ENCODE measurements around the gene AFTPH.

Gene AFTPH

DNA sequence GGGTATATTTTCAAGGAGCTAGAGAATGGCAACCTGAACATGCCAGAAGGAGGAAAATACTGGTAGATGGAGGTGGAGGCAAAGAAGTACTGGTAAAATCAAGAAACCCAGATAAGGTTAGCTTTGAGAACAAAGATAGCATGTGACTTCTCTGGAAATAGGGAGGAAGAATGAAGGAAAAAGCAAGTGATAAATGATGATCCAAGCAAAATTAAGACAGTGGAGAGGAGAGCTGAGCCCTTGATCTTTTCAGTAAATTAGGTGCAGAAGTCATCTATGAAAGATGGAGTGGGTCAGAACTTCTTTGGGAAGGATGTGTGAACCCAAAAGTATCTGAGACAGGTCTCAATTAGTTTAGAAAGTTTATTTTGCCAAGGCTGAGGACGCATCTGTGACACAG, 25.7 kb upstream of the AFTPH start:
- no peak for TF ChIP-seq CREB1 (IDR thresholded peaks at IDR 0.05; ENCODE audit: low read depth)
- no peak for TF ChIP-seq NFIC (IDR thresholded peaks at IDR 0.05)
- no peak for TF ChIP-seq TCF12 (IDR thresholded peaks at IDR 0.05; ENCODE audit: low read depth)
- no peak for TF ChIP-seq TEAD4 (IDR thresholded peaks at IDR 0.05)
- no peak for TF ChIP-seq RAD21 (IDR thresholded peaks at IDR 0.05; ENCODE audit: low read depth)
- TF ChIP-seq EGR1 (IDR thresholded peaks at IDR 0.05), result no peak

DNA sequence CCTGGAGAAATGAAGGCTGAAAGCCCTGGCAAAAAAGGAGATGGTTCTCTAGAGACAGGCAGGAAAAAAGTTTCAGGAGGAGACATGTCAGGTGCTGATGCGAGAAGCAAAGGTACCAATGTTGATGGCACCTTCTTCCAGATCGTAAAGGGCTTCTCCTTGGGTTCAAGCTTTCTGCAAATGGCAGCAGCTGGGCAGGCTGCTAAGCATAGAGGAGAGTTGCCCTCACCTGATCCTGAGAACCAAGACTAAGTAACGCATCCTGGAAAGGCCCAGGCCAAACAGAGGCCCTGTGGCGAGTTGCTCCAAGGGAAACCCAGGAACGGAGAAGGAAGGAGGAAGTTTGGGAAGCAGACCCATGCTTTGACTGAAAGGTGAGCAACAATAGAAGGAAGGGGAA, 23.6 kb upstream of the AFTPH start:
- no peak for TF ChIP-seq TCF12 (IDR thresholded peaks at IDR 0.05; ENCODE audit: low read depth)
- no peak for TF ChIP-seq EP300 (IDR thresholded peaks at IDR 0.05; ENCODE audit: borderline replicate concordance)
- TF ChIP-seq YY1 (IDR thresholded peaks at IDR 0.05; ENCODE audit: low read depth), result no peak
- TF ChIP-seq FOXM1 (IDR thresholded peaks at IDR 0.05; ENCODE audit: borderline replicate concordance, low read depth), result no peak
- TF ChIP-seq TEAD4 (IDR thresholded peaks at IDR 0.05), result no peak
- TF ChIP-seq, protein P1, sequence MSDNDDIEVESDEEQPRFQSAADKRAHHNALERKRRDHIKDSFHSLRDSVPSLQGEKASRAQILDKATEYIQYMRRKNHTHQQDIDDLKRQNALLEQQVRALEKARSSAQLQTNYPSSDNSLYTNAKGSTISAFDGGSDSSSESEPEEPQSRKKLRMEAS (IDR thresholded peaks at IDR 0.05), result no peak
- TF ChIP-seq ZBTB7A (IDR thresholded peaks at IDR 0.05; ENCODE audit: low read depth), result no peak
- no peak for TF ChIP-seq RAD21 (IDR thresholded peaks at IDR 0.05; ENCODE audit: low read depth)

DNA sequence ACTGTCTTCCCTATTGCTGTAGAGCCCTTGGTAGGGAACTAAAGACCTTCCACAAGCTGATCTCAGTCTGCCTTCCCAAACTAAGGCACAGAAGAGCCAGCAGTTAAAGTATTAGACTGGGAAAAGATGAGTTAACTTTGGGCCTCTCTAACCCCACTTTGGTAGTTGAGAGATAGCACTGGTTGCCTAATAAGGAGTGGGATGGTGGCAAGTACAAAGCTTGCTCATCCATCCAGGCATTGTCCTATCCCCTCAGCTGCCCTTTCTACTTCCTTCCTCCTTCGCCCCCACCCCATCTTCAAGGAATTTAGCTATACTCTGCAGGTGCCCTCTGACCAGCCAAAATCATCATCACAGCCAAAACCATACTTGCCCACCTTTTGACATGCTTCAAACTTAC, 22.2 kb upstream of the AFTPH start:
- TF ChIP-seq CREB1 (IDR thresholded peaks at IDR 0.05; ENCODE audit: low read depth) (no peak), ZBTB7A (IDR thresholded peaks at IDR 0.05; ENCODE audit: low read depth) (no peak), RAD21 (IDR thresholded peaks at IDR 0.05; ENCODE audit: low read depth) (no peak), TAF1 (IDR thresholded peaks at IDR 0.05; ENCODE audit: low read depth) (no peak), EP300 (IDR thresholded peaks at IDR 0.05; ENCODE audit: borderline replicate concordance) (no peak), FOXM1 (IDR thresholded peaks at IDR 0.05; ENCODE audit: borderline replicate concordance, low read depth) (no peak), CEBPB (IDR thresholded peaks at IDR 0.05) (no peak), YY1 (IDR thresholded peaks at IDR 0.05; ENCODE audit: low read depth) (no peak), NFIC (IDR thresholded peaks at IDR 0.05) (no peak), EGR1 (IDR thresholded peaks at IDR 0.05) (no peak), TEAD4 (IDR thresholded peaks at IDR 0.05) (no peak), TCF12 (IDR thresholded peaks at IDR 0.05; ENCODE audit: low read depth) (no peak)
- TF ChIP-seq, protein P2, sequence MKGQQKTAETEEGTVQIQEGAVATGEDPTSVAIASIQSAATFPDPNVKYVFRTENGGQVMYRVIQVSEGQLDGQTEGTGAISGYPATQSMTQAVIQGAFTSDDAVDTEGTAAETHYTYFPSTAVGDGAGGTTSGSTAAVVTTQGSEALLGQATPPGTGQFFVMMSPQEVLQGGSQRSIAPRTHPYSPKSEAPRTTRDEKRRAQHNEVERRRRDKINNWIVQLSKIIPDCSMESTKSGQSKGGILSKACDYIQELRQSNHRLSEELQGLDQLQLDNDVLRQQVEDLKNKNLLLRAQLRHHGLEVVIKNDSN (IDR thresholded peaks at IDR 0.05), result no peak
- TF ChIP-seq, protein P1 (IDR thresholded peaks at IDR 0.05), result no peak
- TF ChIP-seq, protein P3, sequence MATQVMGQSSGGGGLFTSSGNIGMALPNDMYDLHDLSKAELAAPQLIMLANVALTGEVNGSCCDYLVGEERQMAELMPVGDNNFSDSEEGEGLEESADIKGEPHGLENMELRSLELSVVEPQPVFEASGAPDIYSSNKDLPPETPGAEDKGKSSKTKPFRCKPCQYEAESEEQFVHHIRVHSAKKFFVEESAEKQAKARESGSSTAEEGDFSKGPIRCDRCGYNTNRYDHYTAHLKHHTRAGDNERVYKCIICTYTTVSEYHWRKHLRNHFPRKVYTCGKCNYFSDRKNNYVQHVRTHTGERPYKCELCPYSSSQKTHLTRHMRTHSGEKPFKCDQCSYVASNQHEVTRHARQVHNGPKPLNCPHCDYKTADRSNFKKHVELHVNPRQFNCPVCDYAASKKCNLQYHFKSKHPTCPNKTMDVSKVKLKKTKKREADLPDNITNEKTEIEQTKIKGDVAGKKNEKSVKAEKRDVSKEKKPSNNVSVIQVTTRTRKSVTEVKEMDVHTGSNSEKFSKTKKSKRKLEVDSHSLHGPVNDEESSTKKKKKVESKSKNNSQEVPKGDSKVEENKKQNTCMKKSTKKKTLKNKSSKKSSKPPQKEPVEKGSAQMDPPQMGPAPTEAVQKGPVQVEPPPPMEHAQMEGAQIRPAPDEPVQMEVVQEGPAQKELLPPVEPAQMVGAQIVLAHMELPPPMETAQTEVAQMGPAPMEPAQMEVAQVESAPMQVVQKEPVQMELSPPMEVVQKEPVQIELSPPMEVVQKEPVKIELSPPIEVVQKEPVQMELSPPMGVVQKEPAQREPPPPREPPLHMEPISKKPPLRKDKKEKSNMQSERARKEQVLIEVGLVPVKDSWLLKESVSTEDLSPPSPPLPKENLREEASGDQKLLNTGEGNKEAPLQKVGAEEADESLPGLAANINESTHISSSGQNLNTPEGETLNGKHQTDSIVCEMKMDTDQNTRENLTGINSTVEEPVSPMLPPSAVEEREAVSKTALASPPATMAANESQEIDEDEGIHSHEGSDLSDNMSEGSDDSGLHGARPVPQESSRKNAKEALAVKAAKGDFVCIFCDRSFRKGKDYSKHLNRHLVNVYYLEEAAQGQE (IDR thresholded peaks at IDR 0.05; ENCODE audit: low read depth), result no peak

DNA sequence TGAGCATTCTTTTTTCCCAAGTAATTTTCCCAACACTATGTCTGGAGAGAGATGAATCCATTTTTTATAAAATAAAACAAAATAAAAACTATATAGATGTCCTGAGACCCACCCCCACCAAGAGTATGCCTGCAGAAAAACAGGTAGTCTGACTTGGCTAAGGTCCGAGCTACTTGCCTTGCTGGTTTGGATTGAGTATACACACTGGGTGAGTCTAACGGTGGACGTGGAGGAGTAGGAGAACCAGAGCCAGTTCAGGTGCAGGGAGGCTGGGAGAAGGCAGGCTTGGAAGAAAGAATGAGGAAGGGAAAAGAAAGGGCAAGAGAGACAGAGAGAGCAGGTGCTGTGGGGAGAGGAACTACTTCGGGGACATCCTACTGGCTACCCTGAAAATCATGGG, 21.3 kb upstream of the AFTPH start:
- TF ChIP-seq CREB1 (IDR thresholded peaks at IDR 0.05; ENCODE audit: low read depth) (no peak), TEAD4 (IDR thresholded peaks at IDR 0.05) (no peak), EGR1 (IDR thresholded peaks at IDR 0.05) (no peak), YY1 (IDR thresholded peaks at IDR 0.05; ENCODE audit: low read depth) (no peak), FOXM1 (IDR thresholded peaks at IDR 0.05; ENCODE audit: borderline replicate concordance, low read depth) (no peak), NFIC (IDR thresholded peaks at IDR 0.05) (no peak), CEBPB (IDR thresholded peaks at IDR 0.05) (no peak)
- TF ChIP-seq, protein P1 (IDR thresholded peaks at IDR 0.05), result no peak
- TF ChIP-seq, protein P3 (IDR thresholded peaks at IDR 0.05; ENCODE audit: low read depth), result no peak
- TF ChIP-seq, protein P2 (IDR thresholded peaks at IDR 0.05), result no peak

DNA sequence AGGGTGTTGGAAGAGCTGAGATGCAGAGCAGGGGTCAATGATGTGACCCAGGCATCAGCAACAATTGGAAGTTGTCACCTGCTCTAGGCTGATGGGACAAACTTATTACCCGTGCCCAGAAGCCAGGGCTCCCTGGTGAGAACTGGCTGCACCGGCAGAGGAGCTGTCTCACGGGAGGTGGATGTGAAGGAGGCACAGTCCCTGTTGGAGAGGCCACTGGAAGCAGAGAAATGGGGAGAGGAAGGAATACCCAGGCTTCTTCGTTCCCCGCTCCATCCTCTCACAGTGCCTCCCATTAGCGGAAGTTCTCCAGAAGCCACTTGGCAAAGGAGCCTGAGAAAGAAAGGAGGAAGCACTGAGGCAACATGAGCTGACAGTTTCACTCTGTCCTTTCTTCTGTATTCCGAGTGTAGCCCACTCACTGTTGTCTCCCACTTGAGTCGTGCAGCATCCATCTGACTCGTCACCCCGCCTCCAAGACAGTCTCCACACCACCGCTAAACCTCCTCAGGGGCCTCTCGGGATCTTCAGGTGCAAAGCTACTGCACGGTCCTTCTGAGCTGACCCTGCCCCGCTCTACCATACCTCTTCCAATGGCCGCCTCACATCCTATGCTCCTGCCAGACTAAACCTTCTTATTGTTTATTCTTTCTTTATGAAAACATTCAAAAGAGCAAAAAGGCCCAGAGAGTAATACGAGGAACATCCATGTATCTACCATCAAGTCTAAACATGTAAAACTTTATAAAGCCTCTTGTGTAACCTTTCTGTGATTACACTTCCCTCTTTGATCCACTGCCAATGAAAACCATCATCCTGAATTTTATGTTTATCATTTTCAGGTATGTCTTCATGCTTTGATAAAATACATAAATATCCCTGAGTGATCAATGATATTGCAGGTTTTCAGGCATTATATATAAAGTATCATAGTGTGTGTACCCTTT, 19.1 kb upstream of the AFTPH start:
- no peak for TF ChIP-seq EP300 (IDR thresholded peaks at IDR 0.05; ENCODE audit: borderline replicate concordance)

DNA sequence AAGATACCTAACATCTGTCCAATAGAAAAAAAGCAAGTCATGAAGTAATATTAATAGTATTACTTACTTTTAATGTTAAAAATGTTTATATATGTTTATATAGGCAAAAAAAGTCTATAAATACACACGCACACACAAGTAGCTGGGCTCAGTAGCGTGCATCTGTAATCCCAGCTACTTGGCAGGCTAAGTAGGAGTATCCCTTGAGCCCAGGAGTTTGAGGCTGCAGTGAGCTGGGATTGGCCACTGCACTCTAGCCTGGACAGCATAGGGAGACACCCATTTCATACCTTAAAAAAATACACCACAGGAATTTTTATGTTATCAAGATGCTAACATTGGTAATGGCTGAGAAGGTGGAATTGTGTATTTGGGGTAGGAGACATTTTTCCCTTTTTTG, 17.4 kb upstream of the AFTPH start:
- TF ChIP-seq, protein P1 (IDR thresholded peaks at IDR 0.05), result no peak
- TF ChIP-seq EGR1 (IDR thresholded peaks at IDR 0.05), result no peak
- no peak for TF ChIP-seq ZBTB7A (IDR thresholded peaks at IDR 0.05; ENCODE audit: low read depth)
- no peak for TF ChIP-seq YY1 (IDR thresholded peaks at IDR 0.05; ENCODE audit: low read depth)
- TF ChIP-seq, protein P3 (IDR thresholded peaks at IDR 0.05; ENCODE audit: low read depth), result no peak
- TF ChIP-seq CEBPB (IDR thresholded peaks at IDR 0.05), result no peak
- TF ChIP-seq TAF1 (IDR thresholded peaks at IDR 0.05; ENCODE audit: low read depth), result no peak
- TF ChIP-seq FOXM1 (IDR thresholded peaks at IDR 0.05; ENCODE audit: borderline replicate concordance, low read depth), result no peak
- no peak for TF ChIP-seq EP300 (IDR thresholded peaks at IDR 0.05; ENCODE audit: borderline replicate concordance)
- TF ChIP-seq, protein P2 (IDR thresholded peaks at IDR 0.05), result no peak
